Thyroid gland (tissue), 4 donors: Measurements from ENCODE around the gene PROM1. TPM values are rescaled to one million over a fixed set of nuclear protein-coding genes. Genes with fewer than 3 reads are reported as not detected.

Experiments used
- DNase-seq, 2 donors: peaks; one replicate each; pipeline ENCODE4 v3.0.0-alpha.2; 2019
- H3K27ac ChIP-seq, 3 donors: fragments of 200-600 bp; sonication (generic); 1 replicate in 2 of 3; 2 replicates in 1 of 3; pipeline ENCODE4 v1.5.1; 2016 to 2019; ENCODE audit warnings: mild to moderate bottlenecking in 1 of 3, moderate library complexity in 1 of 3
- H3K27me3 ChIP-seq: fragments of 200-600 bp; sonication (generic); one replicate; pipeline ENCODE4 v1.5.1; 2019
- H3K36me3 ChIP-seq, 2 donors: fragments of 200-600 bp; sonication (generic); one replicate each; pipeline ENCODE4 v1.5.1; 2016 to 2019
- H3K4me1 ChIP-seq, 2 donors: fragments of 200-600 bp; sonication (generic); one replicate each; pipeline ENCODE4 v1.5.1; 2017 to 2019
- H3K4me3 ChIP-seq, 3 donors: fragments of 200-600 bp; sonication (generic); replicated peaks in 1 of 3; 1 replicate in 2 of 3; 2 replicates in 1 of 3; pipeline ENCODE4 v1.5.1; 2016; ENCODE audit warnings: mild to moderate bottlenecking in 1 of 3
- H3K9me3 ChIP-seq: fragments of 200-600 bp; sonication (generic); one replicate; pipeline ENCODE4 v1.5.1; 2017
- POLR2A ChIP-seq, 2 donors: fragments of 450-650 bp; IDR thresholded peaks; one replicate each; pipeline ENCODE4 v1.6.1; 2017; ENCODE audit warnings: antibody characterized with exemption in 2 of 2, mild to moderate bottlenecking in 2 of 2, moderate library complexity in 1 of 2
- WGBS, 2 donors: methylation state at CpG; one replicate each; pipeline ENCODE4 v1.1.5; 2017; 5-methylcytosine and 5-hydroxymethylcytosine counted together
- intact Hi-C: fragments of 100-400 bp; cut with DNase I; formaldehyde crosslinking; loops from one replicate; pipeline ENCODE4 v1.15.1; 2023
- total RNA-seq, 4 donors: library from RNA; depleted of rRNA; stranded (reverse); fragments of >200 nt; gene quantifications; one replicate each; pipeline ENCODE4 v1.2.3, GENCODE V29; 2016
- TF ChIP-seq, protein P1 (sequence below), 6 experiments: fragments of 200-600 bp in 3 of 6; fragments of 450-650 bp in 3 of 6; sonication (generic) in 3 of 6; IDR thresholded peaks; one replicate each; pipeline ENCODE4 v1.5.1; 2016 to 2019; ENCODE audit warnings: antibody characterized with exemption in 6 of 6, mild to moderate bottlenecking in 2 of 6, inconsistent platforms in 1 of 6, moderate library complexity in 1 of 6

The PROM1 gene
- total RNA-seq, 4 donors from 2014 or later: 0.67 to 9.9 (median 2.3) TPM

DNA sequence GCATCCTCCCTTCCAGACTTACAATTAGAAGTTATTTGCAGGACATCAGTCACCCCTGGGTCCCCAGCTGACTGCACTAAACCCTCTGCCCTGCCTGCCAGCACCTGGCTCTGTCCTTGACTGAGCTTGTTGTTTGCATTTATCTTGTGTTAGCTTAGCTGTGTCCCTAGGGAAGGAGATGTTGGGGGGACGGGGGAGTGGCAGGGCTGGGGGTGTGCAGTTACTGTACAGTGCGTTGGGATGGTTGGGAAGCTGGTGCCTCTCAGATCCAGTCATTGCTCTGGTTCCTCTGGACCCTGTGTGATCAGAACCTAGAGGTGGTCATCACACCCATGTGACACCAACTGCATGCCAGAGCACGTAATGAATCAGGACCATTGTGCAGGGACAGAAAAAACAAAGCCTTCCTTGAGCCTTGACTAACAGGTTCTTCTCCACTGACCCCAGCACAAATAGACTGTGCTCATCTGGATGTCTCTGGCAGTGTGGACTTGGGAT is 32.7 kb upstream of the PROM1 start:
- no peaks in the 10 kb centered on the region for H3K36me3 ChIP-seq
- no peaks in the 10 kb centered on the region for H3K9me3 ChIP-seq
- peaks cover 10 to 20% of the 10 kb centered on the region in 2 donors for H3K4me1 ChIP-seq
- H3K4me3 ChIP-seq: no peak overlapping the region
- peak overlapping the region in 1 of 3 donors; percentile 45 for H3K27ac ChIP-seq
- 32 to 48% methylated on average over 3 of the region's 3 CpGs for WGBS, 2 donors
- no peak for TF ChIP-seq POLR2A (IDR thresholded peaks at IDR 0.05)
- TF ChIP-seq, protein P1, sequence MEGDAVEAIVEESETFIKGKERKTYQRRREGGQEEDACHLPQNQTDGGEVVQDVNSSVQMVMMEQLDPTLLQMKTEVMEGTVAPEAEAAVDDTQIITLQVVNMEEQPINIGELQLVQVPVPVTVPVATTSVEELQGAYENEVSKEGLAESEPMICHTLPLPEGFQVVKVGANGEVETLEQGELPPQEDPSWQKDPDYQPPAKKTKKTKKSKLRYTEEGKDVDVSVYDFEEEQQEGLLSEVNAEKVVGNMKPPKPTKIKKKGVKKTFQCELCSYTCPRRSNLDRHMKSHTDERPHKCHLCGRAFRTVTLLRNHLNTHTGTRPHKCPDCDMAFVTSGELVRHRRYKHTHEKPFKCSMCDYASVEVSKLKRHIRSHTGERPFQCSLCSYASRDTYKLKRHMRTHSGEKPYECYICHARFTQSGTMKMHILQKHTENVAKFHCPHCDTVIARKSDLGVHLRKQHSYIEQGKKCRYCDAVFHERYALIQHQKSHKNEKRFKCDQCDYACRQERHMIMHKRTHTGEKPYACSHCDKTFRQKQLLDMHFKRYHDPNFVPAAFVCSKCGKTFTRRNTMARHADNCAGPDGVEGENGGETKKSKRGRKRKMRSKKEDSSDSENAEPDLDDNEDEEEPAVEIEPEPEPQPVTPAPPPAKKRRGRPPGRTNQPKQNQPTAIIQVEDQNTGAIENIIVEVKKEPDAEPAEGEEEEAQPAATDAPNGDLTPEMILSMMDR (IDR thresholded peaks at IDR 0.05): no peak
- intact Hi-C loops: no loop called here
- no peaks in the 10 kb centered on the region for H3K27me3 ChIP-seq
- peak; percentile 43 to 63 for DNase-seq

DNA sequence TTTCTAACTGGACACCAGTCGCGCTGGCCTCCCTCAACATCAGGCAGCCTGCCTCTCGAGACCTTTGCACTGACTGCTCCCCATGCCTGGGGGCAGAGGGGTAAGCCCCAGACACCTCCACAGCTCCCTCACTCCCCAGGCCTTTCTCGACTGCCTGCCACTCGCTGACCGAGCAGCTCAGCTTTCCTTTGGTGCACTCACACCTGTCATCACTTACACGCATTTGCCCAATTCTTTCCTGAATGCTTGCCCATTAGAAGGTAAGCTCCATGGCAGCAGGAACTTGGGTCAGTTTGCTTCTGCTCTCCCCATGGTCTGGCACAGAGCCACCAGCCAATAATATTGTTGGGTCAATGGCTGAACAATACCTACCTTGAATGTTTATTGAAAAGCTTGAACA is 32.2 kb upstream of the PROM1 start:
- Histone ChIP-seq H3K4me3 (no peak overlapping the region), H3K9me3 (no peaks in the 10 kb centered on the region), H3K4me1 (peaks cover 5 to 19% of the 10 kb centered on the region in 2 donors), H3K36me3 (no peaks in the 10 kb centered on the region), H3K27me3 (no peaks in the 10 kb centered on the region), H3K27ac (peak overlapping the region in 1 of 3 donors; percentile 24)
- TF ChIP-seq, protein P1 (IDR thresholded peaks at IDR 0.05): no peak
- no peak for TF ChIP-seq POLR2A (IDR thresholded peaks at IDR 0.05)
- DNase-seq: no peak
- WGBS, 2 donors: 87 to 91% methylated on average over 7 of the region's 7 CpGs
- intact Hi-C loops: no loop called here

DNA sequence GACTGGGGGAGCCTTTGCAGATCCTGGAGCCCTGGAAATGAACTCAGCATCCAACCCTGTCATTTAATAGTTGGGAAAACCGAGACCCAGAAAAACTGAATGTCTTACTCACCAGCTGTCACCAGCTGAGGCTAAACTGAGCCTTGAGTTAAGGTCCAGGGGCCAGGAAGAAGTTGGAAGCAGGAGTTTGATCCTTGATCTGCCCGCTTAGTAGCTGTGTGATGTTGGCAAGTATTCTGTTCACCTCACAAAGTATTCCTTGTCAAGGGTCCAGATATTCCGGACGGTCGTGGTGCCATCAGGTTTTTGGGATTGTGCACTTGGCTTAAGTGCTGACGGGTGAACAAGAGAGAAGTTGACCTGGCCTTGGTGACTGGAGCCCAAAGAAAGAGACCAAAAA is 30.7 kb upstream of the PROM1 start:
- intact Hi-C loops: no loop called here
- Histone ChIP-seq H3K4me3 (no peak overlapping the region), H3K9me3 (no peaks in the 10 kb centered on the region), H3K27ac (no peak overlapping the region), H3K36me3 (no peaks in the 10 kb centered on the region), H3K4me1 (peaks cover 5 to 19% of the 10 kb centered on the region in 2 donors), H3K27me3 (no peaks in the 10 kb centered on the region)
- TF ChIP-seq POLR2A (IDR thresholded peaks at IDR 0.05): no peak
- TF ChIP-seq, protein P1 (IDR thresholded peaks at IDR 0.05): no peak
- WGBS, 2 donors: 92 to 95% methylated on average over 6 of the region's 6 CpGs
- no peak for DNase-seq

DNA sequence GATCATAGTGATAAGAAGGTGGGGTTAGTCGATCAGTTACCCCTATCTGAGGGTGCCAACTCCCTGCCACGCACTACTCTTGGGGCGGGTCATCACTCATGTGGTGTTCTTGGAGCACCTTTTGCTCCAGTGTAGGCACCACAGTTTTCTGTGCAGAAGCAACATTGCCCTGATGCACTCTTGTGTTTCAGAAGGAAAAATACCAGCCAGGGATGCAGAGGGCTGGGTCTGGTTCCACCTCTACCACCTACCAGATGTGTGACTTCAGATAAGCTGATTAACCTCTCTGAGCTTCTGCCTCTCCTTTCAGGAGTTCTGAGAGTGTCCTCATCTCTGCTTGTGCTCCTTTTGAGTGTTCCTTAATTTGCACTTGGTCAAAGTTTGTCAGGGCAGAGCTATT is 29.9 kb upstream of the PROM1 start:
- Histone ChIP-seq H3K4me3 (no peak overlapping the region), H3K9me3 (no peaks in the 10 kb centered on the region), H3K27ac (no peak overlapping the region), H3K4me1 (peaks cover 5 to 19% of the 10 kb centered on the region in 2 donors), H3K36me3 (no peaks in the 10 kb centered on the region), H3K27me3 (no peaks in the 10 kb centered on the region)
- intact Hi-C loops: no loop called here
- DNase-seq: no peak
- 91 to 97% methylated on average over 3 of the region's 3 CpGs for WGBS, 2 donors
- TF ChIP-seq POLR2A (IDR thresholded peaks at IDR 0.05): no peak
- TF ChIP-seq, protein P1 (IDR thresholded peaks at IDR 0.05): no peak

DNA sequence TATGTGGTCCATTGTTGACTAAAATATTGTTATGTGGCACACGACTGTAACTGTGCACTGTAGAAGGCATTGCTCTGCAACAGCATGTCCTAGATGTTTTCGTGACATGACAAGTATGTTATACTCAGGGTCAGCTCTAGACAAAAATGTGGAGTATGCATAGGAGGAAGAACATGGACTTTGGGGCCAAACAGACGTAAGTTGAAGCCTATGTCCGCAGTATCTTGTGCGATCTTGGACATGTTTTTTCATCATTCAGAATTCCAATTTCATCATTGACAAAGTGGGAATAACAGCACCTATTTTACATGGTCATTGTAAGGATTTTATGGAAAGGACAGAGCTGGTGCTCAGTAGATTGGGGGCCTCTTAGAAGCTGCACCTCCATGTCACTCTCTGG is 27.7 kb upstream of the PROM1 start:
- Histone ChIP-seq H3K9me3 (no peaks in the 10 kb centered on the region), H3K27ac (no peak overlapping the region), H3K4me1 (peaks cover 3 to 4% of the 10 kb centered on the region in 2 donors), H3K27me3 (no peaks in the 10 kb centered on the region), H3K4me3 (no peak overlapping the region), H3K36me3 (no peaks in the 10 kb centered on the region)
- 93 to 94% methylated on average over 5 of the region's 5 CpGs for WGBS, 2 donors
- no peak for DNase-seq
- intact Hi-C loops: no loop called here
- TF ChIP-seq, protein P1 (IDR thresholded peaks at IDR 0.05): no peak
- TF ChIP-seq POLR2A (IDR thresholded peaks at IDR 0.05): no peak
